RWPE2 (cell line): ENCODE measurements around the gene BCL6.

Experiments
- ATAC-seq: fragments of 200-7000 bp; cut with Tn5 transposase; 3 replicates; pipeline ENCODE4 v1.9.1; 2021; ENCODE audit warnings: low read depth
- DNase-seq: peaks from one replicate; pipeline ENCODE4 v3.0.0-alpha.2; 2020; ENCODE audit warnings: low spot score
- H3K27ac ChIP-seq: fragments of 450-650 bp; 2 replicates; pipeline ENCODE4 v1.5.1; 2017; ENCODE audit warnings: mild to moderate bottlenecking; ENCODE audit not compliant: poor library complexity, severe bottlenecking
- H3K27me3 ChIP-seq: fragments of 250-450 bp; sonication (Bioruptor Pico); 2 replicates; pipeline ENCODE4 v1.5.1; 2021; ENCODE audit warnings: mild to moderate bottlenecking, moderate library complexity; ENCODE audit not compliant: insufficient read depth, poor library complexity, severe bottlenecking
- H3K36me3 ChIP-seq: fragments of 250-450 bp; sonication (Bioruptor Pico); 2 replicates; pipeline ENCODE4 v1.5.1; 2020; ENCODE audit warnings: low read depth, mild to moderate bottlenecking, moderate library complexity
- H3K4me1 ChIP-seq: fragments of 250-450 bp; sonication (Bioruptor Pico); 2 replicates; pipeline ENCODE4 v1.5.1; 2021; ENCODE audit warnings: mild to moderate bottlenecking, moderate library complexity; ENCODE audit not compliant: insufficient read depth, poor library complexity, severe bottlenecking
- H3K4me3 ChIP-seq: fragments of 250-450 bp; sonication (Bioruptor Pico); 2 replicates; pipeline ENCODE4 v1.5.1; 2021; ENCODE audit warnings: mild to moderate bottlenecking, moderate library complexity; ENCODE audit not compliant: severe bottlenecking
- H3K9me3 ChIP-seq: fragments of 250-450 bp; sonication (Bioruptor Pico); 2 replicates; pipeline ENCODE4 v1.5.1; 2021; ENCODE audit warnings: mild to moderate bottlenecking, moderate library complexity; ENCODE audit not compliant: severe bottlenecking
- TF ChIP-seq, protein P1 (sequence below): fragments of 450-650 bp; IDR thresholded peaks from one replicate; pipeline ENCODE4 v1.5.1; 2017; ENCODE audit warnings: mild to moderate bottlenecking, moderate library complexity; ENCODE audit not compliant: poor library complexity, severe bottlenecking

BCL6 gene

DNA sequence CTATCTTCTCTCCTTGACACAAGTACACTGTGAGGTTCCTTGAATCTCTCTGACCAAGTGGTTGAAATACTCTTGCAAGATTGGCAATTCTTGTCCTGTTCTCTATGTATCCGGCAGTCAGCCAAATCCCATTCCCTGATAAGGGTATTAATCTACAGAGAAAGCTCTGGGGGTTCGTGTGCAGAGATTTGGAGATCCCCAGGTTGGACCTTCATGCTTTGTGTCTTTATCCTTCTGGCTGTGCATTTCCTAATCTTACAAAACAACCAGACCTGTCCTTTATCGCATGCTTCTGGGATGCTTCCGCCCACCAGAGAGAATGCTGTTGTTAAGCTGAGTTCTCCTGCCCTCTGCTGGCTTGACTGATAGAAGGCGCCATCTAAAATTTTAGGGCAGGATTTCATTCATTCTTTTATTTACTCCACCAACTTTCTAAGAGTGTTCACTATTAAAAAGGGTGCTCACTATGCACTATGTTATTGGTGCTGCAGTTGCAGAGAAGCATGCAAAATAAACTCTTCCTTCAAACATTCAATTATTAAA lies 66.5 kb downstream of the BCL6 start:
- H3K9me3 ChIP-seq = no peaks in the 10 kb centered on the region
- no peak overlapping the region for H3K27ac ChIP-seq
- TF ChIP-seq, protein P1, sequence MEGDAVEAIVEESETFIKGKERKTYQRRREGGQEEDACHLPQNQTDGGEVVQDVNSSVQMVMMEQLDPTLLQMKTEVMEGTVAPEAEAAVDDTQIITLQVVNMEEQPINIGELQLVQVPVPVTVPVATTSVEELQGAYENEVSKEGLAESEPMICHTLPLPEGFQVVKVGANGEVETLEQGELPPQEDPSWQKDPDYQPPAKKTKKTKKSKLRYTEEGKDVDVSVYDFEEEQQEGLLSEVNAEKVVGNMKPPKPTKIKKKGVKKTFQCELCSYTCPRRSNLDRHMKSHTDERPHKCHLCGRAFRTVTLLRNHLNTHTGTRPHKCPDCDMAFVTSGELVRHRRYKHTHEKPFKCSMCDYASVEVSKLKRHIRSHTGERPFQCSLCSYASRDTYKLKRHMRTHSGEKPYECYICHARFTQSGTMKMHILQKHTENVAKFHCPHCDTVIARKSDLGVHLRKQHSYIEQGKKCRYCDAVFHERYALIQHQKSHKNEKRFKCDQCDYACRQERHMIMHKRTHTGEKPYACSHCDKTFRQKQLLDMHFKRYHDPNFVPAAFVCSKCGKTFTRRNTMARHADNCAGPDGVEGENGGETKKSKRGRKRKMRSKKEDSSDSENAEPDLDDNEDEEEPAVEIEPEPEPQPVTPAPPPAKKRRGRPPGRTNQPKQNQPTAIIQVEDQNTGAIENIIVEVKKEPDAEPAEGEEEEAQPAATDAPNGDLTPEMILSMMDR = no peak
- peaks cover 2% of the 10 kb centered on the region for H3K27me3 ChIP-seq
- DNase-seq (no peak), ATAC-seq (peak; percentile 55; the same call in 1 of the 3 replicates)
- no peaks in the 10 kb centered on the region for H3K36me3 ChIP-seq
- H3K4me1 ChIP-seq = no peaks in the 10 kb centered on the region
- no peak overlapping the region for H3K4me3 ChIP-seq

DNA sequence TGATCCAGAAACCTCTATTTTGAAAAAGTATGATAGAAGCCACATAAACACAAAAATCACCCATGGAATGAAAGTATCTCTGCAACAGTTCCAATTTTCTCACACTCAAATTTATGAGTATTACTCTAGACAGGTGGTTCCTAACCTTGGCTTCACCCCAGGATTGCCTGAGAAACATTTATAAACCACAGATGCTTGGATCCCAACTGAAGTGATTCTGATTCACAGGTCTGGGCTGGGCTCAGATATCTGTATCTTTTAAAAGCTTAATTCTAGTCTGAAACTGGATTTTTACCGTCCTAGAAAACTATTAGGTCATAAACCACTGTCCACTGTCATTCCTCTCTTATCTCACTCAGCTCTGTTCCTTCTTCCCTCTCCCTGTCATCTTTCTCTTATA lies 67.7 kb downstream of the BCL6 start:
- Histone ChIP-seq H3K9me3 (no peaks in the 10 kb centered on the region), H3K27me3 (peaks cover 5% of the 10 kb centered on the region), H3K4me1 (no peaks in the 10 kb centered on the region), H3K36me3 (no peaks in the 10 kb centered on the region), H3K4me3 (no peak overlapping the region), H3K27ac (no peak overlapping the region)
- TF ChIP-seq, protein P1 = no peak
- ATAC-seq = no peak
- no peak for DNase-seq

GRCh38 chr3:187673012-187673411 lies 72.3 kb downstream of the BCL6 start:
- TF ChIP-seq, protein P1 = no peak

More at GRCh38 chr3:187673012-187673411, 72.3 kb downstream of the BCL6 start:
- no peaks in the 10 kb centered on the region for H3K4me1 ChIP-seq
- ATAC-seq = no peak
- no peak for DNase-seq
- H3K27ac ChIP-seq = no peak overlapping the region
- H3K9me3 ChIP-seq = no peaks in the 10 kb centered on the region
- peaks cover 39% of the 10 kb centered on the region for H3K27me3 ChIP-seq
- no peak overlapping the region for H3K4me3 ChIP-seq
- no peaks in the 10 kb centered on the region for H3K36me3 ChIP-seq
